Inferior parietal cortex (tissue), 1 donor: ENCODE results near the gene ANKMY1.

Experiments
- DNase-seq: peaks from one replicate; pipeline ENCODE4 v3.0.0-alpha.2; 2016; ENCODE audit errors: extremely low spot score

ANKMY1 gene

DNA sequence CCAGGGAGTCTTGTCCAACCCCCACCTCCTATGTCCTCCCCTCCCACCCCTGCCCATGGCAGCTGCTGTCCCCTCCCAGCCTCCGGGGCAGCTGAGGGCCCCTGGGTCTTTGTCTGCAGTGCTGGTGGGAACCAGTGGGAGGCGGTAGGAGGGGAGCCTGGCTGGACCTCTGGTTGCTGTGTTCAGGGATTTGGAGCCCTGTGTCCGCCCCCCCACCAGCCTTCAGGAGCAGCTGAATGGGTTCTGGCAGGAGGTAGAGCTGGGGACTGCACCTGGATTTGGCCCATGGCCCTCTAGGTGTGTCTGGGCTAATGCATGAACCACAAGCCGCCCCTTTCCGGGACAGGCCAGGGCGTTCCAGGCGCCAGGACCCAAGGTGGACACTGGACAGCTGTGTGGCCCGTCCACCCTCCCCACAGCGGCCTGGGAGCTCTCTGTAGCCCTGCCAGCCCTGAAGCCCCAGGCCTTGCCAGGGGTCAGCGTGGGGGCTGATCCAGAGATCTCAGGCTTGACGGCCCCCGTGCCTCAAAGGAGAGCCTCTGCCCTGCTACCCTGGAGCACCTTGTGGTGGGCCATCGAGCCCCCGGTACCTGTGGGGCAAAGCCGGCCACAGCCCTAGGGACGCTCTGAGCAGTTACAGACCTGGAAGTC lies 96.9 kb downstream of the ANKMY1 start:
- no peak for DNase-seq

DNA sequence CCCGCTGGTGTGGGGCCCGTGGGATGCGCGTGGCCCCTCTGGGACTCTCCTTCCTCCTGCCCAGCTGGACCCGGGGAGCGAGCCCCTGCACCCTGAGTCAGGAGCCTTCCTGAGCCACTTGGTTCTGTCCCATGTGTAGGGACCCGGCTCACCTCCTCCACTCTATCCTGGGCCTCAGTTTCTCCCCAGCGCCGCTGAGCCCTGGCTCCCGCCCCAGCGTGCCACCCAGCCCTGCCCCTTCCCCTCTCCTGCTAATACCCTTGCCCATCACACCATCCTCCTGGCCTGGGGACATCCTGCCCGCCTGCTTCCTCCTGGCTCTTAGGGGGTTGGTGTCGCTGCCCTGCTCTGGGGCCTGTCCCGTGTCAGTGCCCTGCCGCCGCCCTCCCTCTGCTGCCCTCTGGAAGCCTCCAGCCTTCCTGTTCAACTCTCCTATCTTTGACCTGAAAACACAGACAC lies 97.5 kb downstream of the ANKMY1 start:
- DNase-seq, result no peak

DNA sequence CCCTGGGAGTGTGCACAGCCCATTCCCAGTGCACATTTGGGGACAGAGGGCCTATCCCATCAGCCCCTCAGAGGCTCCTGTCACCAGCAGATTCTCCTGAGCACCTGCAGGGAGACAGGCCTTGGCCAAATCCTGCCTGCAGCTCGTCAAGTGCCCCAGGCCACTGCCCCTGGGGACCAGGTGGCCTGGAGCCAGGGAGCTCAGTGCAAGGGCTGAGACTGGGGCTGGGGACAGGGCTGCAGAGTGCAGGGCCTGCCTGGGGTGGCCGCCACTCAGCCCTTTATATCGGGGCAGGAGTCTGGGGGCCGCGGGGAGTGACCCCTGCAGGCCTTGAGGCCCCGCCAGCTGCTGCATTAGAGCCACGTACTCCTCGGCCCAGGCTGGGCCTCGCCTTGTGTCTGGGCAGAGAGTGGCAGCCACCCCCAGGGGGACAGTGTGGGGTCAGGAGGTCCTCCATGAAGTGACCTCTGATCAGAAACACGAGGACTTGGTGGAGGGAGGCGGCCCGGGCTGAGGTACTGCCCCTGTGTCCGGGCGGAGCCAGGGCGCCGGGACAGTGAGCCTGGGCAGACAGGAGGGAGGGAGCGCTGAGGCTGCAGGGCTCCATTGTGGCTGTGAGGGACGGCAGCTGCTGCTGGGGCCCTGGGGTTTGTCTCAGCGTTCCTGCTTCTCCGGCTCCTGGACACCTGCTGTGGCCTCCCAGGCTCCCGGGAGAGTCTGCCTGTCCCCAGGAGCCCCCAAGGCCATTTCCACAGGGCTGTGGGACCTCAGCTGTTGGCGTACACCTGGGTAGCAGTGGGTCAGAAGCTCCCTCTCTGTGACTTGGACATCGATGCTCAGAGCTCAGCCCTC lies 98.2 kb downstream of the ANKMY1 start:
- DNase-seq, result no peak

DNA sequence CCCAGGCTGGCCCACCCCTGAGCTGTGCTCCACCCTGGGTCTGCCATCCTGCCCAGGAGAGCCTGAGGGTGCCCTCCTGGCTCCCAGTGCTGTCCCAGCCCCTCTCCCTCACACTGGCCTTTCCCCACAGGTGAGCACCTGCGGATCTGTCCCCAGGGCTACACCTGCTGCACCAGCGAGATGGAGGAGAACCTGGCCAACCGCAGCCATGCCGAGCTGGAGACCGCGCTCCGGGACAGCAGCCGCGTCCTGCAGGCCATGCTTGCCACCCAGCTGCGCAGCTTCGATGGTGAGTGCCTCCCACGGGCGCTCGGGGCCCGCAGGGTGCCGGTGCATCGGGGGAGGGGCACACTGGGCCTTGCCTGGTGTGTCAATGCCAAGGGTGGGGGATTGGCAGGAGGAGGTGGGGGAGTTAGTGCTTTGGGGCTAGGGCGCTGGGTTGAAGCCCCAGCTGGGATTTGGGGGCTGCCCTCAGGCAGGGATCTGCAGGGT lies 98.8 kb downstream of the ANKMY1 start:
- DNase-seq, result no peak

DNA sequence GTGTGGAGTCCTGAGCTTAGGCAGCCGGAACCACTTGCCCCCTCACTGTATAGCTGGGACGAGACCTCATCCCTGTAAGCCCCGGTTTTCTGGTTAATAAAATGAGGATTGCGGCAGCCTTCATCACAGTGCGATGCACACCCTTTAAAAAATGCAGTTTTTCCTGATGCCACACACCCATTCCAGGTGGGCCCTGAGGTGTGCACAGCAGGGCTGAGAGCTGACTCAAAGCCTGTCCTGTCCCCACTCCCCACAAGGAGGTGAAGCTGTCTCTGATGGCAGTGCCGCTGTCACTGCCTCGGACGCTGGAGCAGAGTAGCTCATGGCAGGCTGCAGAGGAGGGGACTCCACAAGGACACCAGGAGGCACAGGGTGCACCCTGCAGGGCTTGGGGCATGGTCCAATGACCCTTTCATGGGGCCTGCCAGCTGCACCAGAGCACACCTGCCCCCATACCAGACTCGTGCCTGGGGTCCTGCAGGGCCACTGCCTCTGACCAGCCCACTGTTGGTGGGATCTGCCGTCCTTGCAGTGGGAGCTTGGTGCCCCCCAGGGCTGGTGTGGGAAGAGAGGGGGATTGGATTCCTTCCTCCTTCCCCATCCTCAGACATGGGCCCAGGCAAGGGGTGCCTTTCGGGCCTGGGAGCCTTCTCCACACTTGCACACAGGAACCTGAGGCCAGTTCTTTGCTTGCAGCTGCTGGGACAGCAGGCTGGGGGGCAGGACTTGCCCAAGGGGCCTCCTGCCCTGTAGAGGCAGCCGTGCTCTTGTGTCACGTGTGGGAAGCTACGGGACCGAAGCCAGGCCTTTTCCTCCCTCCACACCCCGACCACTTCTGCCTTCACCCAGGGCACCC lies 99.5 kb downstream of the ANKMY1 start:
- no peak for DNase-seq

DNA sequence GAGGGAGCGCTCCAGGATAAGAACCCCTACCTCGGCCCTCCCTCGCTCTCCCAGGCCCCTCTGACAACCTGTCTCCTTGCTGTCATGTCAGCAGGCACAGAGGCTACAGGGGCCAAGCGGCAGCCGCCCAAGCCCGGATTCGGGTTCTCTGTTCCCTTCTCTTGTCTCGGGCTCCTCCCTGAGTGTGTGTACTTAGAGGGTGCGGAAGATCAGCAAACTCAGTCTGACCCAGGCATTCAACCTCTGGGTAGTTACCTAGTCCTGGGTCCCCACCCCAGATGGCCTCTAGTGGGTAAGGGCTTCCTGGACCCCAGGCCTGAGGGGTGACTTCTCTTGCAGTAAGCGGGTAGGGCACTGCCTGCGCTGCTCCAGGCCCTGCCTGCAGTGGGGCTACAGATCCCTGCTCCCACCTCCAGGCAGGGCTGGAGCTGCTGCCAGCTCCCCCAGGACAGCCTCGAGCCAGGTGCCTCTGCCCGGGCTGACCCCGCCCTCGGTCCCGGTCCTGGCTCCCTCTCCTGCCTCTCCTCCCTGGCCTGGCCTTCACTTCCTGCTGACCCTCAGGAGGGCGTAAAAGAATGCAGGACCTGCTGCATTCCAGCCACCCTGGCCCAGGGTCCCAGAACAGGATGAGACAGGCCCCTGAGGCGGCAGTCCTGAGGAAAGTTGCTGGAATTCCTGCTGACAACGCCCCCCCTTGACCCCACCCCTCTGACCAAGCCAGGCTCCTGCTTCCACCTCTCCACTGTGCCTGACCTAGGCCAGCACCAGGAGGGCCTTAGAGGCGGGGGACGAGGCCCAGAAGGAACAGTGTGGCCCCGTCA lies 100.4 kb downstream of the ANKMY1 start:
- DNase-seq, result no peak

DNA sequence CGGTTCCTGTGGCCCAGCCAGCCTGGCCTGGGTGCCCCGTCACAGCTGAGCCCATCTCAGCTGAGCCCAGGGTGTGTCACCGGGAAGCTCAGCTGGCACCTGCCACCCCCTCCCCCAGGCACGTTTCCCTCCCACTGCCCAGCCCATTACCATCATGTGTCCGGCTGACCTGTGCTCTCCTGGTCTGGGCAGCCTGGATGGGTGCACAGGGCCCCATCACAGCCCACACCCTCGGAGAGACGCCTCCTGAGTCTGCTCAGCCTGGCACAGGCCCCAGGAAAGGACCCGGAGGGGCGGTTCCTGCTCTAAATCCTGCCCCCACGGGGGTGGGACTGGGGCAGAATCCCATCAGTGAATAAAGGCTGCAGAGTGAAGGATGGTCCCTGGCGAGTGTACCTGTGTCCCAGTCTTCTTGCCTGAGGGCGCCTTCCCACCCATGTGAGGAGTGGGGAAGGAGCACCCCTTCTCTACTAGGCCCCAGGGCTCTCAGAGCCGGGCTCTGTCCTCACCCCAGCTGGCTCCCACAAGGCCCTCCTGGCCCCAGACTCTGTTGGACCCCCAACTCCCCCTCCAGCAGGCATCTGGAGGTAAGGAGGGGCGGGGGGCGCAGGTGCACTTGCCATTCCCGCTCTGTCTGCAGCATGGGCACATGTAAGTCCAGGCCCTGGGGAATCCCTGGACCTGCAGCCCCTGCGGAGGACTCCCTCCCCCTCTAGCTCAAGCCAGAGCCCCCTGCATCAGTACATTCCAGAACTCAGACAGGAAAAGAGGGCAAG lies 101.2 kb downstream of the ANKMY1 start:
- DNase-seq, result no peak

DNA sequence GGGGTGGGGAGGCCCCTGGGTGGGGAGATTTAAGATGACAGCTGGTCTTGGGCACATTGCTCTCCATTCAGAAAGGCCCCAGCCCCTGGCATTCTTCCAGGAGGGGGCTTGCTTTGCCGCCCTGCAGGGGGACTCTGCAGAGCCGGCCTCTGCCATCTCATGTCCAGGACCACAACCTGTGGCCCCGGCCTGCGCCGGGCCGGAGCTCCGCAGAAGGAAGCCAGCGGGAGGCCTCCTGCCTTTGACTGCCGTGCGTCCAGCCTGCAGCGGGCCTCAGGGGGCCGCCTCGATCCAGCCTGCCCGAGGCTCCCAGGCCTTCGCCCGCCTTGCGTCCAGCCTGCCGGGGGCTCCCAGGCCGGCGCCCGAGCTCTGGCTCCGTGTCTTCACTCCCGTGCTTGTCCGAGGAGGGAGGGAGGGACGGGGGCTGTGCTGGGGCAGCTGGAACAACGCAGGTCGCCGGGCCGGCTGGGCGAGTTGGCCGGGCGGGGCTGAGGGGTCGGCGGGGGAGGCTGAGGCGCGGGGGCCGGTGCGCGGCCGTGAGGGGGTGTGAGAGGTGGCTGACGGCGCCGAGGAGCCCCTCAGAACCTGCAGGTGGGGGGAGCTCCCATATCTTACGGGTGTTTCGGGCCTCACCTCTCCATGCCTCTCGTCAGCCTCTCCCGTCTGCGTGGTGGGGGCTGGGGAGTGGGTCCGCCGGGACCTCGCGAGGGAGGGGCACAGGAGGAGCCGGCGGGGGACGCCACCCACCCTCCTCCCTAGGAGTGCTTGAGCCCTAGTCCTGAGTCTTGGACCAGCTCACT lies 101.9 kb downstream of the ANKMY1 start:
- no peak for DNase-seq

DNA sequence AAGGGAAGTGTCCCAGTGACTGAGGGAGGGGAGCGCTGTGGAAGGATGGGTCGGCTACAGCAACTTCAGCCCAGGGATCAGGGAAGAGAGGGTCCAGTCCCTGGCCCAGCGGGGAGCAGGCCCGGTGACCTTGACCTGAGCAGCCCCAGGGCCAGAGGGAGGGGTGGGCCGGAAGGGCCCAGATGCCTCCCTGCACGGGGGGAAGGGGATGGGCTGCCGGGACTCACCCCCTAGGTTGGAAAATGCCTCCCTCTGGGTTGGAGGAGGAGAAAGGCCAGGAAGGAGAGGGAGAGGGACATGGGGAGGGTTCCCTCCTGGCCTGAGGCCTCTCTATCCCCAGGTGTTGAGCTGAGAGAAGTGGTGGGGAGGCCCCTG lies 102.5 kb downstream of the ANKMY1 start:
- no peak for DNase-seq

DNA sequence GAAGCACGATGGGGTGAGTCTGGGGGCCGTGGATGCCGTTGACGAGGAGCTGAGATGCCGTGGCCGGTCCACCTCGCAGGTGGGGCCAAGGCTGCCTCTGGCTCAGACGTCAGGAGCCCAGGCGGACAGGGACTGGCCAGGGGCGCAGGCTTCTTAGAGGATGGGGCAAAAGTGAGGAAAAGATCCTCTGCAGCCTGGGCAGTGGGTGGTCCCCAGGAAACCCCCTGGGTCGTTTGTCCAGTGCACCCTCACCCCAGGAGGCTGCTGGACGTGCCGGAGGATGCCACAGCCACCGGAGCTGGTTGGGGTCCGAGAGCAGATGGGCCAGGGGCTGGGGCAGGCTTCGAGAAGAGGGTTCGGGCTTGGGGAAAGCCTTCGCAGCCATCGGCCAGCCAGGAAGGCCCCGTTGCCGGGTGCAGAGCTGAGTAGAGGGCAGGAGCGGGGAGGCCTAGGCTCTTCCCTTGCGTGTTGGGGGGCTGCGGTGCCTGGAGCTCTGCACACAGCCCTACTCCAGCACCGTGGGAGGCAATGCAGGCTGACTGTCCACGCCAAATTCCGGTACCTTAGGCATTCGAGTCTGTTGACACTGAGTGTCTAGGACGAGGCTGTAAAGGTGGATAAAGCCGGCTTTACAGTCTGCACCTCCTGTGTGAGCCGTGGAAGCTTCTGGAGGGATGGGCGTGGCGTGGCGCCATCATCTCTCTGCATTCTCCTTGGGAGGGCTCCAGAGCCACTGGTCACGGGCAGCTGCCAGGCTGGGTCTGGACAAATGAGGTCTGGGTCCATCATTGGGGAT lies 103.5 kb downstream of the ANKMY1 start:
- no peak for DNase-seq

DNA sequence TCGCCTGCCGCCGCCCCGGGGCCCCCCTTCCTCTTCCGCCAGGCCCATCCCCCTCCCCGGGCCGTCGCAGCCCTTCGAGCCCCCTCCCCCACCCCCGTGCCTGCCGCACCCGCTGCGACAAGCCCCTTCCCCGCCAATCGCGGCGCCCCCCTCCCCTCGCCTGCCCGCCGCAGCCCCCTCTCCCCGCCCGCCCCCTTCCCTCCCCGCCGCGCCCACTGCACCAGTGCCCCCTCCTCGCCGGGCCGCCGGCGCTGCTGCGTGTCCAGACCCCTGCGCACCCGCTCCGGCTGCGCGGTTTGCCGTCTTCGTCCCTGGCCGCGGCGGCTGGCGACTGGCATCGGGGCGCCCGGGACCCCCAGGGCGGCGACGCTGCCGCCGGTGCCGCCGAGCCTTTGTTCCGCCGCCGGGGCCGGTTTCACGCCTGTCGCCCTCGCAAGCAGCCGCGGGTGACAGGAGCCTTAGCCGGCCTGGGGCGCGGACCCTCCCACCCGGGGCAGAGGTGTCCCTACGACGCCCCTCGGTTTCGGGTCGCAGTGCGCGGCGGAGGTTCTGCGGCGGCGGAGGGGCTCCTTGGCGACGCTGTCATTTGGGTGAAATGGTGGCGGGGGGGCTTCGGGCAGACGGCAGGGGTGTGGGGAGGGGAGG lies 104.2 kb downstream of the ANKMY1 start:
- DNase-seq, result no peak

DNA sequence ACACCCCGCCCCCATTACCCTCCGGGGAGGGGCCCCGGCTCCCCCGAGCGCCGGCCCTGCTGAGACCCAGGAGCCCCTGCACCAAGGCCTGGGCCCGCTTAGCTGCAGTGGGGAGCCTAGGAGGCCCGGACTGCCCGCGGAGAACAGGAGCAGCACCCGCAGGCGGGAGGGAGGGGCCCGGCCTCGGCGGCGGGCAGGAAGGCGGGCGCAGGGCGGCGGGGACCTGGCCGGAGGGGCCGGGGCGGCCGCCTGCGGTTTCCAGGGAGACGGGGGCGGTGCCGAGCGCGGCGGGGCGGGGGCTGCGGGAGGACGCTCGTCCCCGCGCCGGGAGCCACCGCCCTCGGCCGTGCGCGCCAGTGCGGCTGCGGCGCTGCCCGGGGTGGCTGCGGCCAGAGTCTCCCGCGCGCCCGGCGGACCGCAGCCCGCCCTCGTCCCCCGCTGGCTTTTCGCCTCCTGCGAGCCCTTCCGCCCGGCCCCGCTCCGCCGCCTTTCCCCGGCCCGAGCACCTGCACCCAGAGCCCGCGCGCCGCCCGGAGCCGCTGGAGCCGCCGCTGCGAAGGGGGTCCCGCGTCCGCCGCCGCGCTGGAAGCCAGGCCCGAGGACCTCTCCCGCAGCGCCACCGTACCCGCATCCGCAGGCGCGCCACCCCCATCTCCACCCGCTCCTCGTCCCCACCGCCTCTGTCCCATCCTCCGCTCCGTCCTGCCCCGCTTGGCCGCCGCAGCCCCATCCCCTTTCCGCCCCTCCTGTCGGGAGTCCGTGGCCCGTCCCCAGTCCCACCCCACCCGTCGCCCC lies 105.1 kb downstream of the ANKMY1 start:
- DNase-seq, result no peak

DNA sequence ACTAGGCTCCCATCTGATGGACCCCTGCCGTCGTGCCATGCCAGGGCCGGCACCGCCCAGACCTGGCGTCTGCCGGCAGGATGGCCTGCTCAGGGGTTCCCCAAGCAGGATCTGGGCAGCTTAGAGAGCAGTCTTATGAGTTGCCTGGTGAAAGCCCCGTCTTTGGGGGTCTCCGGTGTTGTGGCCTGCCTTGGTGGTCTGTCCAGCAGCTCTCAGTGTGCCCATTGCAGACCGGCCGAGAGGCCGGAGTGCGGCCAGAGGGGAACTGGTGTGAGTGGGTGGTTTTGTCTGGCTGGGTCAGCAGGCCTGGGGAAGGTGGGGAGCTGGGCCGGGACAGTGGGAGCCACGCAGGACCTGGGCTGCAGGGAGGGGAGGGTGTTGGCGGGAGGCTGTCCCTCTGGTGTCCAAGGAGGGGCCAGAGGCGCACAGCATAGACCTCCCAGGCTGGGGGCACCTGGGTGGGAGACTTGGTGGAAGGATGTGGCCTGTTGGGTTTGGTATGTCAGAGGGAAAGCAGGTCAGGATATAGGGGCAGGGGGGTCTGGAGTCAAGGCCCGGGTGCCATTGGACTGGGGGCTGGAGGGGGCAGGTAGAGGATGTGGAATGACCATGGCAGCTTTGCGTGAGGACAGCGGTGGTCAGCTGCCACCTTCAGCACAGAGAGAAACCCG lies 105.9 kb downstream of the ANKMY1 start:
- DNase-seq, result no peak

DNA sequence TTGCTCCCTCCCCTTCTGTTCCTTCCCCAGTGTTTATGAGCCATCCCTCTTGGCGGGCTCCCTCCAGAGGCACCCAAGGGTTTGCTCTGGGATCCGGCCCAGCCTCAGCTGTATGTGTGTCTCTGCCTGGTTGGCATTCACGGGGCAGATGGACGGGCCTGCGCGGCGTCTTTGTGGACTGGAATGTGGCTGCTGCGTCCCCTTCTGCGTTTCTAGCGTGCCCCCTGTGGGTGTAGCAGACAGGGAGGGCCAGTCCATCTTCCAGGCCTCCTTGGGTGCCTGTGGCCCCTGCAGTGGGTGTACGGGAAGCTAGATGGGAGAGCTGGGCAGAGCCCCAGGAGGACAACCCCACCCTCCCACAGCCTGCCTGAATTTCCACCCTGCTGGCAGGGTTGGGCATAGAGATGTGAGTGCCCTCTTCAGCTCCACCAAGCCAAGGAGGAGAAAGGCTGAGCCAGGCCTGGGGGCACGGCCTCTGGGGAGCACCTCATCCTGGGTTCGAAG lies 106.6 kb downstream of the ANKMY1 start:
- DNase-seq, result no peak

DNA sequence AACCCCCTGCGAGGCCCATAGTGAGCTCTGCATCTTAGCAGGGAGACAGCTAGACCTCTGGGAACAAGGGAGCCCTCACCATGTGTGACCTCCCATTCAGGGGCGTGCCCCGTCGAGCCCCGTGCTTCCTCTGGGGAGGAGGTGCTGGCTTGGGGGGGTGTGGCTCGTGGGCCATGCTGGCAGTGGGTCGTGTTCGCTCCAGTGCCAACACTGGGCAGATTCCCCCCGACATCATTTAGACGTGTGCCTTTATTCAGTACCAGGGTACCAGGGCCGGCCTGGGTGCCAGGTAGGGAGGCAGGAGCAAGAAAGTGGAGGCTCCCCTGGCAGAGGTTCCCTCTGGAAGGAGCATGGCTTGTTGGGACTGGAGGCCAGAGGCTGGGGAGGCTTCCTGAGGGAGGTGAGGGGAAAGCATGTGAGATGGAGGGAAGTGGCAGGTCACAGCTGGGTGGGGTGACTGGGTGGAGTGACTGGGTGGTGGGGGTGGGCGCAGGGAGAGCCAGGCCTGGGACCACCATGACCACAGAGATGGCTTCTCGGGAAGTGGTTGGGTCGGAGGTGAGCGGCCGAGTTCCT lies 107.2 kb downstream of the ANKMY1 start:
- no peak for DNase-seq

DNA sequence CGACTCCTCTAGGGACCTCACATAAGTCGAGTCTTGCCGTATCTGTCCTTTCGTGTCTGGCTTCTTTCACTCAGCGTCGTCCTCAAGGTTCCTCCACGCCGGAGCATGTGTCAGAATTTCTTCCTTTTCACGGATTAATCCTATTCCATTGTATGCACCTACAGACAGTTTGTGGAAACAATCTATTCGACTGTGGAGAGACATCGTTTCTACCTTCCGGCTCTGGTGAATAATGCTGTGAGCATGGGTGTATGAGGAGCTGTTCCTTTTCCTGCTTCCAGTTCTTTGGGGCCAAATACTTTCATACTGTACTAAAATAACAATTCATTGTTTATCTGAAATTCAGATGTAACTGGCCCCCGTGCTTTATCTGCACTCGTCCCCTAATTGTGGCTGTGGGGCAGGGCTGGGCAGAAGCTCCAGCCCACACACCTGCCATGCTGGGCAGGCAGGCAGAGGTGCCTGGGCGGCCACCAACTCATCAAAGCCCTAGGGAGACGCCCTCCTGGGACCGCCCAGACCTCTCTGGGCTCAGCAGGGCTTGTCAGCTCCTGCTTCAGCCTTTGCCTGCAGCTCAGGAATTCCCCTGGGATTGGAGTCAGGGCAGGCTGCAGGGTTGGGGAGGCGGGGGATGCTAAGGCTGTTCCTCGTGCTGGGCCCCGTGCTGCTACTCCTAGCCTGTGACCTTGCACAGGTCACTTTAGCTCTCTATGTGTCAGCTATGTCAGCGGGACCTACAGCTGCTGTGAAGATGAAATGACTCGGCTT lies 107.8 kb downstream of the ANKMY1 start:
- no peak for DNase-seq
